ENCODE results near the gene C11orf16.

GRCh38 chr11:8871962-8872361 is 60.8 kb downstream of the C11orf16 start:
- no peak for TF ChIP-seq FOXA1 (IDR thresholded peaks at IDR 0.05)
- TF ChIP-seq FOXM1 (IDR thresholded peaks at IDR 0.05; ENCODE audit: borderline replicate concordance) = no peak
- TF ChIP-seq SP1 (IDR thresholded peaks at IDR 0.05) = no peak
- TF ChIP-seq L3MBTL2 (conservative IDR thresholded peaks at IDR 0.05) = no peak
- no peak for TF ChIP-seq FOXK2 (IDR thresholded peaks at IDR 0.05)
- no peak for TF ChIP-seq ARNT (IDR thresholded peaks at IDR 0.05)
- TF ChIP-seq TARDBP (IDR thresholded peaks at IDR 0.05) = no peak
- TF ChIP-seq SUZ12 (IDR thresholded peaks at IDR 0.05) = no peak

Data from HEK293T (cell line).